ENCODE data around the gene STT3A.

DNA sequence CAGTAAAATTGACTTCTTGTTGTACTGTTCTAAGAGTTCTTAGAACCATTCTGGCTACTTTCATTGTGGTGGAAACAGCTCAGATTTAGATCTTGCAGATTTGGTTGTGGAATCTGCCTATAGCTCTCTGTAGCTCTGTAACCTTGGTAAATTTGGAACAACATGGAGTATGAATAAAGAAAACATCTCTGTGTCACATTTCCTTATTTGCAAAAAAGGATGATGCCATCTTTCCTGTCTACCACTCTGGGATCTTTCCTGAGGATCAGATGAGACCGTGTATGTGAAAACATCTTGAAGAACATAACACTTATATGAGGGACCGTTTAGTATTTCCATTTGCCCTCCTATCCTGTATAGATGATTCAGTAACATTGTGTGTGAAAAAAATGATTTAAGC lies 78.9 kb downstream of the STT3A start:
- TF ChIP-seq, protein P1, sequence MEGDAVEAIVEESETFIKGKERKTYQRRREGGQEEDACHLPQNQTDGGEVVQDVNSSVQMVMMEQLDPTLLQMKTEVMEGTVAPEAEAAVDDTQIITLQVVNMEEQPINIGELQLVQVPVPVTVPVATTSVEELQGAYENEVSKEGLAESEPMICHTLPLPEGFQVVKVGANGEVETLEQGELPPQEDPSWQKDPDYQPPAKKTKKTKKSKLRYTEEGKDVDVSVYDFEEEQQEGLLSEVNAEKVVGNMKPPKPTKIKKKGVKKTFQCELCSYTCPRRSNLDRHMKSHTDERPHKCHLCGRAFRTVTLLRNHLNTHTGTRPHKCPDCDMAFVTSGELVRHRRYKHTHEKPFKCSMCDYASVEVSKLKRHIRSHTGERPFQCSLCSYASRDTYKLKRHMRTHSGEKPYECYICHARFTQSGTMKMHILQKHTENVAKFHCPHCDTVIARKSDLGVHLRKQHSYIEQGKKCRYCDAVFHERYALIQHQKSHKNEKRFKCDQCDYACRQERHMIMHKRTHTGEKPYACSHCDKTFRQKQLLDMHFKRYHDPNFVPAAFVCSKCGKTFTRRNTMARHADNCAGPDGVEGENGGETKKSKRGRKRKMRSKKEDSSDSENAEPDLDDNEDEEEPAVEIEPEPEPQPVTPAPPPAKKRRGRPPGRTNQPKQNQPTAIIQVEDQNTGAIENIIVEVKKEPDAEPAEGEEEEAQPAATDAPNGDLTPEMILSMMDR (IDR thresholded peaks at IDR 0.05; ENCODE audit: low read length): no peak
- TF ChIP-seq EZH2 (IDR thresholded peaks at IDR 0.05; ENCODE audit: borderline replicate concordance, low read length): no peak

All from OCI-LY1 (cell line).